ENCODE measurements around the gene TMEM204.

DNA sequence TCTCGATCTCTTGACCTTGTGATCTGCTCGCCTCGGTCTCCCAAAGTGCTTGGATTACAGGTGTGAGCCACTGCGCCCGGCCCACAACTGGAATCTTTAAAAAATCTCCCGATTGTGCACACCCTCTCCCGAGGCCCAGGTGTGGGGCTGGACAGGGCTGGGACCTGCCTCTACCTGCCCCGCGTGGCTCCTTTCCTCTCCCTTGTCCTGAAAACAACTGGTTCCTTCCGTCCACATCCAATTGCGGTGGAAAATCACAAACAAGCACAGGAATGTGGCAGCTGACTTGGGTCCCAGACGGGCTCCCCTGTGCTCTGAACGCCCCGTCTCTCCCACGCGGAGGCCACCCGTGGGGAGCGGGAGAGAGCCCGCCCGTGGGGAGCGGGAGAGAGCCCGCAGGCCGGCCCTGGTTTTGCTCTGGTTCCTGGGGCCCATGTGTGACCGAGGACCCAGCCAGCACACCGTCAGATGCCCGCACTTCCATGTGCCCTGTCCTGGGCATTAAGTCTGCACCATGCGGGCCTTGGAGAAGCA, 3.0 kb upstream of the TMEM204 start:
- no peak for TF ChIP-seq SNAI2 (CRISPR knock-in tag; IDR thresholded peaks at IDR 0.05)
- TF ChIP-seq CREB5 (CRISPR knock-in tag; IDR thresholded peaks at IDR 0.05; ENCODE audit: low read depth): no peak
- TF ChIP-seq PATZ1 (CRISPR knock-in tag; IDR thresholded peaks at IDR 0.05; ENCODE audit: borderline replicate concordance): no peak
- no peak for TF ChIP-seq GLIS3 (CRISPR knock-in tag; IDR thresholded peaks at IDR 0.05)
- no peak for TF ChIP-seq ZFP3 (CRISPR knock-in tag; IDR thresholded peaks at IDR 0.05)
- TF ChIP-seq ZC3H10 (CRISPR knock-in tag; IDR thresholded peaks at IDR 0.05): no peak
- no peak for TF ChIP-seq ISL1 (CRISPR knock-in tag; IDR thresholded peaks at IDR 0.05)
- TF ChIP-seq CSDC2 (CRISPR knock-in tag; IDR thresholded peaks at IDR 0.05): no peak
- no peak for TF ChIP-seq ZNF70 (CRISPR knock-in tag; IDR thresholded peaks at IDR 0.05)
- no peak for TF ChIP-seq PPARA (CRISPR knock-in tag; IDR thresholded peaks at IDR 0.05; ENCODE audit: borderline replicate concordance)
- TF ChIP-seq ESRRG (CRISPR knock-in tag; IDR thresholded peaks at IDR 0.05): no peak
- no peak for TF ChIP-seq TSHZ2 (CRISPR knock-in tag; IDR thresholded peaks at IDR 0.05)
- TF ChIP-seq ZFP30 (CRISPR knock-in tag; IDR thresholded peaks at IDR 0.05): no peak
- no peak for TF ChIP-seq RARB (CRISPR knock-in tag; IDR thresholded peaks at IDR 0.05)
